ENCODE data around the gene TOP3A. TPM values are rescaled to one million over a fixed set of nuclear protein-coding genes. Genes with fewer than 3 reads are reported as not detected.
A peak's percentile ranks its signal among the peaks of the same experiment; 100 is the strongest.

The TOP3A gene
- total and polyA plus RNA-seq, 4 experiments from 2014 or later, result 6.2 to 55.2 (median 31.5) TPM

DNA sequence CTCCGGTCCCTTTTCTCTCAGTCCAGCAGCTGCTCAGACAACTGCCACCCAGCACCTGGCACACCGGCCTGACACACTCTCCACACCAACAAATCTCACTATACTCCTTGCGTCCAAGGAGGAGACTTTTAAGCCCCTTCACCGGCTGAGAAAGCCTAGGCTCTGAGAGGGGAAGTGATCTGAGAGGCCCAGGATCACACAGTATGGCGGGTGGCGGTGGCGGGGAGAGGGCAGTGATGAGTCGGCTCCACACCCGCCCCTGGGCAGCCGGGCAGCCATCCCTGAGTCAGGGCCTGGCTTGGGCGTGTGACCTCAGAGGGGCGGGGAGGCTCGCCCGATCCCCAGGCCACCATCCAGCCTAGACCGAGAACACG, 56.8 kb downstream of the TOP3A start:
- DNase-seq, result peak; percentile 25 to 59 (median 32)
- Mint-ChIP-seq H3K27ac (peak overlapping the region; percentile 83 to 97 (median 94)), H3K4me1 (peaks cover 17 to 58% (median 39%) of the 10 kb centered on the region in 4 donors), H3K36me3 (peaks cover 0 to 33% of the 10 kb centered on the region in 2 donors), H3K9me3 (no peaks in the 10 kb centered on the region), H3K4me3 (peak overlapping the region; percentile 97), H3K27me3 (no peaks in the 10 kb centered on the region)
- intact Hi-C loops (cut with micrococcal nuclease), result loop anchor here (1.0 kb wide), 1 partner anchor 10 kb away; no protein-coding TSS in a partner anchor
- POLR2A ChIA-PET (ENCODE audit: partially characterized antibody), result no interaction called here
- Histone ChIP-seq H3K9me3 (ENCODE audit: control insufficient read depth in 1 of 2, low read length in 2 of 2) (no peaks in the 10 kb centered on the region), H3K36me3 (ENCODE audit: insufficient read depth, low read length) (peaks cover 37% of the 10 kb centered on the region), H3K4me3 (ENCODE audit: low read length in 2 of 2) (peak overlapping the region; percentile 61 to 89), H3K27ac (ENCODE audit: low read depth, low read length) (peak overlapping the region; percentile 85), H3K27me3 (ENCODE audit: insufficient read depth, low read length) (no peaks in the 10 kb centered on the region), H3K4me1 (ENCODE audit: insufficient read depth, low read length) (peaks cover 54% of the 10 kb centered on the region)
- CTCF ChIA-PET (ENCODE audit: partially characterized antibody), result no interaction called here

DNA sequence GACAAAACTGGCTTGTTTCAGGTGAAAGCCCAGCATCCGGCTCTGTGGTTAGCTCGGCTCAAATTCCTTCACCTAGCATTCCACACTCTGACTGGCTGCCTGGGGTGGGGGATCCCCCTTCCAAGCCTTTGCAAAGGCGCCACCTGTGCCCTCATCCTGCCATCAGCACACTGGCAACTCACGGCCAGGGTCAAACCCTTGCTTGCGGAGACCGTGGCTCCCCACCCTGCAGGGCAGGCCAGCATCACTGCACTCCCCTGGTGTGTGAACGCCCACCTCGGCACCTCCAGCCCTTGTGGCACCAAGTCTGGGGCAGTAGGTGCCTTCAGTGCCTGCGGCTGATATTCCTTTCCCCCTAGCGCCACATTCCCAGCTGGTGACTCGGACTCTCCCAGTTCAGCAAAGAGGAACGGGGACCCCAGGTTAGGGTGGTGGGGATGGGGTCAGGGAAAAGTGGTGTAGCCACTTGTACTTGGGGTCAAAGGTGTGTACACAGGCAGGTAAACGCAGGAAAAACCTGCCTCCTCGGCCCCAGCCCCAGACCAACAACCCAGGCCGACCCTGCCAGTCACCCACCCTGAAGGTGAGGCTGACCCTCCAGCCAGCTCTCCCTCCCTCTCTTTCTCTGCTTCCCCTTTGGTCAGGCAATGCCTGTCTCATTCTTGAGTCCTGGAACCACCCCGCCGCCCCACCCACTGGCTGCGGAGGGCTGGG, 57.4 kb downstream of the TOP3A start:
- Histone ChIP-seq H3K4me1 (ENCODE audit: insufficient read depth, low read length) (peaks cover 51% of the 10 kb centered on the region), H3K27me3 (ENCODE audit: insufficient read depth, low read length) (no peaks in the 10 kb centered on the region), H3K36me3 (ENCODE audit: insufficient read depth, low read length) (peaks cover 42% of the 10 kb centered on the region), H3K4me3 (ENCODE audit: low read length in 2 of 2) (peak overlapping the region; percentile 61 to 89), H3K27ac (ENCODE audit: low read depth, low read length) (peak overlapping the region; percentile 85), H3K9me3 (ENCODE audit: control insufficient read depth in 1 of 2, low read length in 2 of 2) (no peaks in the 10 kb centered on the region)
- Mint-ChIP-seq H3K36me3 (peaks cover 0 to 36% of the 10 kb centered on the region in 2 donors), H3K27me3 (no peaks in the 10 kb centered on the region), H3K27ac (peak overlapping the region; percentile 83 to 97 (median 94)), H3K4me1 (peaks cover 17 to 55% (median 39%) of the 10 kb centered on the region in 4 donors), H3K4me3 (peak overlapping the region; percentile 97), H3K9me3 (no peaks in the 10 kb centered on the region)
- POLR2A ChIA-PET (ENCODE audit: partially characterized antibody), result no interaction called here
- intact Hi-C loops (cut with micrococcal nuclease), result no loop called here
- CTCF ChIA-PET (ENCODE audit: partially characterized antibody), result no interaction called here
- DNase-seq, result peak in 3 of 5 donors; percentile 12 to 54 (median 19)

DNA sequence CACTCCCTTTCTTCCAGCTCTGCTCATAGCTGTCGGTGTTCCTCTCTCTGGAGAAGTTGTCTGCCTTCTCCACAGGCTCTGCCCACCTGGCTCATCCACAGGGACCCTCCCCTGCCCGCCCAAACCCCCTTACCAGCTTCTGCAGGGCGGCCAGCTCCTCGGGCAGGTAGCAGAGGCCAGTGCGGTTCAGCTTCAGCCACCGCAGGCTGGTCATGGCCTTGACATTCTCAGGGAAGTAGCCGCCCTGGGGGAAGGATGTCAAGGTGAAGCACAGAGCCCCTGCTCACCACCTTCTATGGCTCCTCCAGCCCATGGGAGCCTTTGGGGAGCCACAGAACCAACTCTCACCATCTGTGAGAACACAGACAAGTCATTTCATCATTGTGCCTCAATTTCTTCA, 58.0 kb downstream of the TOP3A start:
- ChIA-PET CTCF (ENCODE audit: partially characterized antibody) (no interaction called here), POLR2A (ENCODE audit: partially characterized antibody) (no interaction called here)
- H3K36me3 ChIP-seq (ENCODE audit: insufficient read depth, low read length), result peaks cover 48% of the 10 kb centered on the region
- peak overlapping the region in 1 of 2 donors; percentile 89 for H3K4me3 ChIP-seq (ENCODE audit: low read length in 2 of 2)
- Mint-ChIP-seq H3K4me3 (peak overlapping the region; percentile 97), H3K4me1 (peaks cover 15 to 49% (median 36%) of the 10 kb centered on the region in 4 donors), H3K27ac (peak overlapping the region; percentile 43 to 94 (median 83)), H3K9me3 (no peaks in the 10 kb centered on the region), H3K36me3 (peaks cover 0 to 39% of the 10 kb centered on the region in 2 donors), H3K27me3 (no peaks in the 10 kb centered on the region)
- peaks cover 45% of the 10 kb centered on the region for H3K4me1 ChIP-seq (ENCODE audit: insufficient read depth, low read length)
- H3K9me3 ChIP-seq (ENCODE audit: control insufficient read depth in 1 of 2, low read length in 2 of 2), result no peaks in the 10 kb centered on the region
- H3K27me3 ChIP-seq (ENCODE audit: insufficient read depth, low read length), result no peaks in the 10 kb centered on the region
- H3K27ac ChIP-seq (ENCODE audit: low read depth, low read length), result peak overlapping the region; percentile 85
- intact Hi-C loops (cut with micrococcal nuclease), result no loop called here
- DNase-seq, result no peak

DNA sequence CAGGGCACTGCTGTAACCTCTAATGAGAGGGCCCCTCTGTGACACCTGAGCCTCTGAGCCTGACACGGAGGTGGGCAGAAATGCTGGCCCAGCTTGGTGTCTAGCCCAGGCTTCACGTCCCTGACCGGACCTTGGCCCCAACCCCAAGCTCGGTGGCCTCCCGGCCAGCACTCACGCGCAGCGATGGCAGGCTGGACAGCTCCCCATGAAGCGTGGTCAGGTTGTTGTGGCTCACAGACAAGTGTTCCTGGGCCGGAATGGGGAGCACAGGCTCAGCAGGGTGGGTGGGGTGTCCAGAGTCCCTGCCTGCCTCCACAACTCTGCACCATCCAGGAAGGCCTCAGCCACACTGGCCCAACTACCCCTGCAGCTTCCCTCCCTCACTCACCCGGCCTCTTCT, 58.4 kb downstream of the TOP3A start:
- Mint-ChIP-seq H3K9me3 (no peaks in the 10 kb centered on the region), H3K4me3 (peak overlapping the region in 7 of 8 donors; percentile 26 to 97 (median 46)), H3K27ac (peak overlapping the region in 4 of 7 donors; percentile 32 to 85 (median 74)), H3K27me3 (no peaks in the 10 kb centered on the region), H3K36me3 (peaks cover 0 to 43% of the 10 kb centered on the region in 2 donors), H3K4me1 (peaks cover 12 to 45% (median 33%) of the 10 kb centered on the region in 4 donors)
- peaks cover 53% of the 10 kb centered on the region for H3K36me3 ChIP-seq (ENCODE audit: insufficient read depth, low read length)
- H3K27ac ChIP-seq (ENCODE audit: low read depth, low read length), result peak overlapping the region; percentile 85
- H3K9me3 ChIP-seq (ENCODE audit: control insufficient read depth in 1 of 2, low read length in 2 of 2), result no peaks in the 10 kb centered on the region
- ChIA-PET POLR2A (ENCODE audit: partially characterized antibody) (interaction anchor here (0.9 to 1.6 kb wide), 2 partner anchors 31 to 72 kb away, joined by 4 to 5 read pairs; partner anchors contain the start of genes ALKBH5 and LLGL1), CTCF (ENCODE audit: partially characterized antibody) (no interaction called here)
- H3K27me3 ChIP-seq (ENCODE audit: insufficient read depth, low read length), result no peaks in the 10 kb centered on the region
- intact Hi-C loops (cut with micrococcal nuclease), result no loop called here
- H3K4me1 ChIP-seq (ENCODE audit: insufficient read depth, low read length), result peaks cover 41% of the 10 kb centered on the region
- no peak for DNase-seq
- H3K4me3 ChIP-seq (ENCODE audit: low read length in 2 of 2), result no peak overlapping the region

DNA sequence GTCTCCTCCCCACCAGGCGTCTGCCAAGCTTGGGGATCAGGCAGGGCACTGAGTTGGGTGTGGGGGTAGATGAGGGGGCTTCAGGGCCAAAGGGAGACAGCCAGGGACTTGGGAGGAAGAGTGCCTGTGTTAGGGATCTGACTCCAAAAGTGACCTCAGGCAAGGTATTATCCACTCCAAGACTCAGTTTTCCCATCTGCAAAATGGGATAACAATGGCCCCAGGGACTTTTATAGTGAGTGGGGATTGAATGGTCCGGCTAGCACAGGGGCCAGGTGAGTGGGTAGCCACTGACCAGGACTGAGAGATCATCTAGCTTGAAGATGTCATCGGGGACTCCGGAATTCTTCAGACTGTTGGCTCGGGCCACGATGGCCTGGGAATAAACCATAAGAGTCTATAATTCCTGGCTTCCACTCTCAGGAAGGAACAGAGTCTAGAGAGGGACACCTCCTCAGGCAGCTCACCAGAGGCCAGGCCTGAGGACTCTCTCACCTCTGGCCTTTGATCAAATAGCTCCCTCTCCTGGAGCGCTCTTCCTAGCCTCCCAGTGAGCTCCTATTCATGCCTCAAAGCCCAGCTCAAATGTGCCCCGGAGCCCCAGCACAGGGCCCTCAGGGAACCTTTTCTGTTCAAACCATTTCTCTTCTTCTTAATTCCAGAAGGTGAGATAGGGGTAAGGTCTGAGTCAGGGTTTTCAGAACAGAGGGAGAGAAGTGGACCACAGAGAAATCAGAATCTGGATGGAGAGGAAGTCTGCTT, 59.7 kb downstream of the TOP3A start:
- ChIA-PET CTCF (ENCODE audit: partially characterized antibody) (no interaction called here), POLR2A (ENCODE audit: partially characterized antibody) (interaction anchor here (1.6 kb wide), 1 partner anchor 71 kb away, joined by 4 read pairs; the partner anchor contains the start of gene ALKBH5)
- peaks cover 34% of the 10 kb centered on the region for H3K4me1 ChIP-seq (ENCODE audit: insufficient read depth, low read length)
- H3K27ac Mint-ChIP-seq, result peak overlapping the region in 2 of 7 donors; percentile 24 to 84
- no peak overlapping the region for H3K4me3 ChIP-seq (ENCODE audit: low read length in 2 of 2)
- H3K9me3 ChIP-seq (ENCODE audit: control insufficient read depth in 1 of 2, low read length in 2 of 2), result no peaks in the 10 kb centered on the region
- peaks cover 10 to 40% (median 27%) of the 10 kb centered on the region in 4 donors for H3K4me1 Mint-ChIP-seq
- peaks cover 65% of the 10 kb centered on the region for H3K36me3 ChIP-seq (ENCODE audit: insufficient read depth, low read length)
- no peak for DNase-seq
- no peaks in the 10 kb centered on the region for H3K9me3 Mint-ChIP-seq
- no peak overlapping the region for H3K27ac ChIP-seq (ENCODE audit: low read depth, low read length)
- H3K27me3 ChIP-seq (ENCODE audit: insufficient read depth, low read length), result no peaks in the 10 kb centered on the region
- H3K36me3 Mint-ChIP-seq, result peaks cover 11 to 52% of the 10 kb centered on the region in 2 donors
- no peaks in the 10 kb centered on the region for H3K27me3 Mint-ChIP-seq
- intact Hi-C loops (cut with micrococcal nuclease), result no loop called here
- peak overlapping the region in 3 of 8 donors; percentile 20 to 46 (median 26) for H3K4me3 Mint-ChIP-seq

DNA sequence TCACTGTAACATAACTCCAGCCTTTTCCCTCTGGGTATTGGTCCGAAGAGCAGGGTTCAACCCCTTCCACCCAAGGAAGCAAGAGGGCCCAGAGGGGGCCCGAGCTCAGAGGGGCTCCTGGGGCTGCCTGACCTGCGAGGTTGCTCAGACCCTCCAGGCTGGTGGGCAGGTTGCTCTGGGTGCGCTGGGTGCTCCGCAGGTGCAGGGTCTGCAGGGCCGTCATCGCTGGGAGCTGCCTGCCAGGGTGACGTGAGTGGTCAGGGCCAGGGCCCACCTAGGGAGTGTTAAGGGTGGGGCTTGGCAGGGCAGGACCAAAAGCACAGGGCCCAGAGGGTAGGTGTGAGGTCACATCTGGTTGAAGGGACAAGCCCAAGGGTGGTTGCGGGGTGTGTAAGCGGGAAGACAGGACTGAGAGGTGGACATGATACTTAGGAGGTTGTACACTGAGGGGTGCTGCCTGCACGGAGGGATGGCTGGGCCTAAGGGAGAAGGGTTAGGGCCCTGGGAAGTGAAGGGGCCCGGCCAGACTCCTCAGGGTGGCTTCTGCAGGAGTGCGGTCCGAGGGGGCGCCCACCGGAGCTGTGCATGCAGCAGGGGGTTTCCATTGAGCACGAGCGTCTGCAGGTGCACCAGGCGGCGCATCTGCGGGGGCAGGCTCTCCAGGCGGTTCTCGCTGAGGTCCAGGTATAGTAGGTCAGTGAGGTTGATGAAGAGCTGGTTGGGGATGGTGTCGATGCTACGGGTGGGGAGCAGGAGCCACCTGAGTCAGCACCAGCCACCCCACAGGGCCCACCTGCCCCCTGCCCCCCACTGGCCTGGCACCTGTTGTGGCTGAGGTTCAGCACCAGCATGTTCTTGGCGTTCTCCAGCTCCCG, 60.6 kb downstream of the TOP3A start:
- no peak overlapping the region for H3K27ac ChIP-seq (ENCODE audit: low read depth, low read length)
- no peaks in the 10 kb centered on the region for H3K9me3 ChIP-seq (ENCODE audit: control insufficient read depth in 1 of 2, low read length in 2 of 2)
- Mint-ChIP-seq H3K27me3 (no peaks in the 10 kb centered on the region), H3K4me1 (peaks cover 10 to 33% (median 21%) of the 10 kb centered on the region in 4 donors), H3K9me3 (no peaks in the 10 kb centered on the region), H3K27ac (peak overlapping the region in 1 of 7 donors; percentile 24), H3K36me3 (peaks cover 11 to 61% of the 10 kb centered on the region in 2 donors), H3K4me3 (no peak overlapping the region)
- intact Hi-C loops (cut with micrococcal nuclease), result no loop called here
- peaks cover 69% of the 10 kb centered on the region for H3K36me3 ChIP-seq (ENCODE audit: insufficient read depth, low read length)
- CTCF ChIA-PET (ENCODE audit: partially characterized antibody), result no interaction called here
- peaks cover 28% of the 10 kb centered on the region for H3K4me1 ChIP-seq (ENCODE audit: insufficient read depth, low read length)
- no peak for DNase-seq
- H3K27me3 ChIP-seq (ENCODE audit: insufficient read depth, low read length), result no peaks in the 10 kb centered on the region
- POLR2A ChIA-PET (ENCODE audit: partially characterized antibody), result interaction anchor here (1.3 kb wide), 1 partner anchor 71 kb away, joined by 3 read pairs; the partner anchor contains the start of gene ALKBH5
- H3K4me3 ChIP-seq (ENCODE audit: low read length in 2 of 2), result no peak overlapping the region
